Activated naive CD4-positive, alpha-beta T cell treated with anti-CD3 and anti-CD28 coated beads, Interleukin-2, amount 50 U/mL, for 72 hours (primary cell): ENCODE measurements around the gene MICALL1. TPM values are rescaled to one million over a fixed set of nuclear protein-coding genes. Genes with fewer than 3 reads are reported as not detected.

Experiments used
- ATAC-seq, 2 donors: fragments of 150-1000 bp; cut with Tn5 transposase; 2 replicates each; pipeline ENCODE4 v1.10.0; 2021; ENCODE audit warnings: mild to moderate bottlenecking in 2 of 2, moderate library complexity in 2 of 2
- DNase-seq, 2 donors: peaks; one replicate each; pipeline ENCODE4 v3.0.0; 2021 to 2022; ENCODE audit warnings: low spot score in 2 of 2
- H3K27ac Mint-ChIP-seq, 2 donors: one replicate each; pipeline ENCODE4 v1.8.0; 2022; ENCODE audit warnings: mild to moderate bottlenecking in 2 of 2, mixed read lengths in 2 of 2
- H3K36me3 Mint-ChIP-seq, 2 donors: one replicate each; pipeline ENCODE4 v1.8.0; 2022; ENCODE audit warnings: mixed read lengths in 2 of 2
- H3K9me3 Mint-ChIP-seq, 2 donors: one replicate each; pipeline ENCODE4 v1.8.0; 2022; ENCODE audit warnings: mixed read lengths in 2 of 2
- total RNA-seq, 2 donors: library from RNA; stranded (reverse); gene quantifications; one replicate each; pipeline ENCODE4 v1.2.3, GENCODE V29; 2022

MICALL1 gene
- total RNA-seq, 2 donors from 2014 or later: 13.9 to 16.5 TPM

- H3K27ac Mint-ChIP-seq: peak overlapping the region; percentile 90 to 95
- DNase-seq: no peak
- ATAC-seq: no peak
- H3K9me3 Mint-ChIP-seq: no peaks in the 10 kb centered on the region
- H3K36me3 Mint-ChIP-seq: no peaks in the 10 kb centered on the region
Measured at GRCh38 chr22:37920126-37920525, 14.0 kb downstream of the MICALL1 start.

- ATAC-seq (no peak), DNase-seq (no peak)
- Mint-ChIP-seq H3K36me3 (no peaks in the 10 kb centered on the region), H3K9me3 (no peaks in the 10 kb centered on the region), H3K27ac (no peak overlapping the region)
Measured at GRCh38 chr22:37922191-37922590, 16.1 kb downstream of the MICALL1 start.

- no peak for DNase-seq
- H3K36me3 Mint-ChIP-seq: no peaks in the 10 kb centered on the region
- no peaks in the 10 kb centered on the region for H3K9me3 Mint-ChIP-seq
- no peak for ATAC-seq
- peak overlapping the region; percentile 27 to 44 for H3K27ac Mint-ChIP-seq
Measured at GRCh38 chr22:37923927-37924326, 17.8 kb downstream of the MICALL1 start.

- no peaks in the 10 kb centered on the region for H3K9me3 Mint-ChIP-seq
- ATAC-seq (no peak), DNase-seq (no peak)
- H3K27ac Mint-ChIP-seq: peak overlapping the region in 1 of 2 donors; percentile 27
- no peaks in the 10 kb centered on the region for H3K36me3 Mint-ChIP-seq
Measured at GRCh38 chr22:37924386-37925065, 18.4 kb downstream of the MICALL1 start.

GRCh38 chr22:37925330-37925729 lies 19.2 kb downstream of the MICALL1 start:
- no peaks in the 10 kb centered on the region for H3K9me3 Mint-ChIP-seq
- DNase-seq (no peak), ATAC-seq (no peak)
- H3K36me3 Mint-ChIP-seq: no peaks in the 10 kb centered on the region
- no peak overlapping the region for H3K27ac Mint-ChIP-seq

GRCh38 chr22:37925767-37926166 lies 19.7 kb downstream of the MICALL1 start:
- Mint-ChIP-seq H3K9me3 (no peaks in the 10 kb centered on the region), H3K27ac (no peak overlapping the region), H3K36me3 (no peaks in the 10 kb centered on the region)
- no peak for ATAC-seq
- DNase-seq: no peak

GRCh38 chr22:37926358-37926757 lies 20.3 kb downstream of the MICALL1 start:
- no peak for DNase-seq
- Mint-ChIP-seq H3K27ac (peak overlapping the region in 1 of 2 donors; percentile 40), H3K36me3 (no peaks in the 10 kb centered on the region), H3K9me3 (no peaks in the 10 kb centered on the region)
- ATAC-seq: no peak

GRCh38 chr22:37926771-37927636 lies 20.9 kb downstream of the MICALL1 start:
- no peaks in the 10 kb centered on the region for H3K9me3 Mint-ChIP-seq
- ATAC-seq (no peak), DNase-seq (no peak)
- H3K36me3 Mint-ChIP-seq: no peaks in the 10 kb centered on the region
- H3K27ac Mint-ChIP-seq: peak overlapping the region in 1 of 2 donors; percentile 40

GRCh38 chr22:37927637-37927936 lies 21.5 kb downstream of the MICALL1 start:
- Mint-ChIP-seq H3K9me3 (no peaks in the 10 kb centered on the region), H3K27ac (no peak overlapping the region)
- no peak for DNase-seq

GRCh38 chr22:37929390-37929789 lies 23.3 kb downstream of the MICALL1 start:
- H3K27ac Mint-ChIP-seq: peak overlapping the region in 1 of 2 donors; percentile 69
- ATAC-seq: no peak
- no peaks in the 10 kb centered on the region for H3K36me3 Mint-ChIP-seq
- no peak for DNase-seq
- H3K9me3 Mint-ChIP-seq: no peaks in the 10 kb centered on the region

More at GRCh38 chr22:37927637-37927936, 21.5 kb downstream of the MICALL1 start:
- no peaks in the 10 kb centered on the region for H3K36me3 Mint-ChIP-seq
- ATAC-seq: no peak

GRCh38 chr22:37930270-37930951 lies 24.3 kb downstream of the MICALL1 start:
- H3K36me3 Mint-ChIP-seq: no peaks in the 10 kb centered on the region
- ATAC-seq: no peak
- no peaks in the 10 kb centered on the region for H3K9me3 Mint-ChIP-seq
- DNase-seq: no peak
- H3K27ac Mint-ChIP-seq: peak overlapping the region in 1 of 2 donors; percentile 69

GRCh38 chr22:37930952-37931440 lies 24.9 kb downstream of the MICALL1 start:
- H3K27ac Mint-ChIP-seq: peak overlapping the region in 1 of 2 donors; percentile 69
- no peaks in the 10 kb centered on the region for H3K36me3 Mint-ChIP-seq
- H3K9me3 Mint-ChIP-seq: no peaks in the 10 kb centered on the region
- no peak for DNase-seq
- no peak for ATAC-seq

- H3K36me3 Mint-ChIP-seq: no peaks in the 10 kb centered on the region
- H3K9me3 Mint-ChIP-seq: no peaks in the 10 kb centered on the region
- peak overlapping the region; percentile 44 to 79 for H3K27ac Mint-ChIP-seq
- ATAC-seq (no peak), DNase-seq (no peak)
Measured at GRCh38 chr22:37931893-37932389, 25.8 kb downstream of the MICALL1 start.

- no peaks in the 10 kb centered on the region for H3K36me3 Mint-ChIP-seq
- ATAC-seq (no peak), DNase-seq (no peak)
- H3K27ac Mint-ChIP-seq: peak overlapping the region in 1 of 2 donors; percentile 79
- no peaks in the 10 kb centered on the region for H3K9me3 Mint-ChIP-seq
Measured at GRCh38 chr22:37932401-37932800, 26.3 kb downstream of the MICALL1 start.

GRCh38 chr22:37932821-37933578 lies 26.9 kb downstream of the MICALL1 start:
- Mint-ChIP-seq H3K36me3 (no peaks in the 10 kb centered on the region), H3K9me3 (no peaks in the 10 kb centered on the region), H3K27ac (peak overlapping the region in 1 of 2 donors; percentile 71)
- no peak for DNase-seq
- ATAC-seq: no peak

GRCh38 chr22:37933711-37934376 lies 27.7 kb downstream of the MICALL1 start:
- peak; percentile 99 for ATAC-seq
- no peaks in the 10 kb centered on the region for H3K9me3 Mint-ChIP-seq
- H3K27ac Mint-ChIP-seq: peak overlapping the region in 1 of 2 donors; percentile 71
- DNase-seq: peak; percentile 92
- no peaks in the 10 kb centered on the region for H3K36me3 Mint-ChIP-seq
